Activated naive CD4-positive, alpha-beta T cell treated with anti-CD3 and anti-CD28 coated beads for 36 hours (primary cell): ENCODE results near the gene PRSS50. TPM values are rescaled to one million over a fixed set of nuclear protein-coding genes. Genes with fewer than 3 reads are reported as not detected.

Experiments
- CTCF ChIA-PET: fragments of 350-600 bp; sonication (Branson Sonifier 250); formaldehyde crosslinking; loops from one replicate; lab custom pipeline; 2021; ENCODE audit warnings: antibody characterized with exemption; lab: Charles Lee
- DNase-seq: peaks from one replicate; pipeline ENCODE4 v3.0.0-alpha.2; 2020
- H3K27ac Mint-ChIP-seq: one replicate; pipeline ENCODE4 v1.8.0; 2021; ENCODE audit warnings: mild to moderate bottlenecking, mixed read lengths
- H3K27me3 Mint-ChIP-seq: one replicate; pipeline ENCODE4 v1.8.0; 2021; ENCODE audit warnings: low read depth, mixed read lengths
- H3K36me3 Mint-ChIP-seq: one replicate; pipeline ENCODE4 v1.8.0; 2021; ENCODE audit warnings: low read depth, mixed read lengths
- H3K4me1 Mint-ChIP-seq: one replicate; pipeline ENCODE4 v1.8.0; 2021; ENCODE audit warnings: low read depth, mixed read lengths
- H3K4me3 Mint-ChIP-seq: one replicate; pipeline ENCODE4 v1.8.0; 2021; ENCODE audit warnings: mild to moderate bottlenecking, moderate library complexity, mixed read lengths
- H3K9me3 Mint-ChIP-seq: one replicate; pipeline ENCODE4 v1.8.0; 2021; ENCODE audit warnings: mixed read lengths
- intact Hi-C: fragments of 100-400 bp; cut with micrococcal nuclease; formaldehyde crosslinking; loops from one replicate; pipeline ENCODE4 v1.15.1; 2023
- total RNA-seq, 2 experiments: library from RNA; stranded (reverse); gene quantifications; one replicate each; pipeline ENCODE4 v1.2.3, GENCODE V29; 2021

Gene PRSS50
- total RNA-seq, 2 experiments from 2014 or later: not detected

DNA sequence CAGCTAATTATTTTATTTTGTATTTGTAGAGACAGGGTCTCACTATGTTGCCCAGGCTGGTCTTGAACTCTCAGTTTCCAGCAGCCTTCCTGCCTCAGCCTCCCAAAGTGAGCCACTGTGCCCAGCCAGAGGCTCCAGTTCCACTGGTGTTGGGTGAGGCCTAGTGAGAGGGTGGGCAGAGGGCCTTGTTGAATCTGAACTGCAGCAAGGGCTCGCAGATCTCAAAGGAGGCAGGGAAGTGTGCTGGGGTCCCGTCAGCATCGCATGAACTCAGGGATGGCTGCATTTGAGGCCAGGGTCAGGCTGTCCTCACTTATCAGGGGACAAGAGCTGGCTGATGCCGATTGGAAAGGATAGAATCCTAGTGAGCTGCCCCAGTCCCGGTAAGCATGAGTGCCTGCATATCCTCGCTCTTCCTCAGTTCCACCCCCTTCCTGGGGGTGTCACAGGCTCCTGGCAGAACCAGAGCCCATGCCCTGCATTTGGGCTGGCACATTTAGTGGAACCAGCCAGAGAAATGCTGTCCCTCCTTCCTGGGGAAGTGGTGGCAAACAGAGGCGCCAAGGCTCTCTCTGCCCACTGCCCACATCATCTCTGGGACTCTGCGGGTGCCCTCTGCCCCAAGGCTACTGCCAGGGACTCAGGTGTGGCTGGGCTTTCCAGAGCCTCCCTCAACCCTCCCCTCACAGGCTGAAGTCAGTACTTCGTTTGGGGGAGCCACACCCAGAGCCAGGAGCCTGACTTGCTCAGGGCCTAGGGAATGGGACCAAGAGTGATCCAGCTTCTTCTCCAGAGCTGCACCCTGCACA, 48.3 kb downstream of the PRSS50 start:
- H3K27me3 Mint-ChIP-seq: no peaks in the 10 kb centered on the region
- H3K27ac Mint-ChIP-seq: no peak overlapping the region
- DNase-seq: no peak
- no peak overlapping the region for H3K4me3 Mint-ChIP-seq
- CTCF ChIA-PET: no interaction called here
- H3K4me1 Mint-ChIP-seq: no peaks in the 10 kb centered on the region
- no peaks in the 10 kb centered on the region for H3K9me3 Mint-ChIP-seq
- peaks cover 5% of the 10 kb centered on the region for H3K36me3 Mint-ChIP-seq
- intact Hi-C loops: no loop called here

DNA sequence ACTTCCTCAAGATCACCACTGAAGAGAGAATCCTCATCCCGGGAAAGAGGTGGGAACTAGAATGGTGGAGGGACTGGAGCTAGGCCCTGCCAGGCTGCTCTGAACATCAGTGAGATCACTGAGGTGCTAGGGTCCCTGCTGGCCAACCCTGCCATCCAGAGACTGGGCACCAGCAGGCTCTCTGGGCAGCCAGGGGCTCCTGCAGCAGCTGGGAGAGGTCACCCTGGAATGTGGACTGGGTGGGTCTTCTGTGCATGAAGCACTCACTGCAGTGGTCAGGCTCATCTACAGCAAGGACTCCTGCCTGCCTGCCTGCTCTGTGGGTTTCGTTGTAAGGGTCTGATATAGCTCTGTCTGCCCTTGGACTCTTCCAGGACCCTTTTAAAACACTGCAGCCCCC, 49.1 kb downstream of the PRSS50 start:
- intact Hi-C loops: no loop called here
- no peak for DNase-seq
- Mint-ChIP-seq H3K27me3 (no peaks in the 10 kb centered on the region), H3K4me3 (no peak overlapping the region), H3K9me3 (no peaks in the 10 kb centered on the region), H3K27ac (no peak overlapping the region), H3K36me3 (peaks cover 2% of the 10 kb centered on the region), H3K4me1 (no peaks in the 10 kb centered on the region)
- CTCF ChIA-PET: no interaction called here

- CTCF ChIA-PET: no interaction called here
Observed at GRCh38 chr3:46668116-46668515, 49.6 kb downstream of the PRSS50 start.

DNA sequence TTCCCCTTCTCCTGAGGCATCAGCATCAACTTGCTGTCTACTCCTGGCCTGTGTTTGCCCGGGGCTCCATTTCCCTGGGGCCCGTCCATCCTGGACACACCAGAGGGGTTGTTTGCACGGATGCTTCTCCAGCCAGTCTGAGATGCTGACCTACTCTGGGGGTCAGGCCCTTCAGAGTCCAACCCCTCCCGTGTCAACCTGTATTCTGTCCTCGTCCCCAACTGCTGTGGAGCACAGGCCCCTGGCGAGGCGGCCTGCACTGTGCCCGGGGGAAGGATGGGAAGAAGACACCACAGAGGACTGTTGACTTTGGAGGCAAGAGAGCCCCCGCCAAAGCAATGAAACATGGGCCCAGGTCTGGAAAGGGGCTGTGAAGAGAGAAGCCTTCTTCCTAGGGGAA, 50.0 kb downstream of the PRSS50 start:
- no peaks in the 10 kb centered on the region for H3K27me3 Mint-ChIP-seq
- DNase-seq: no peak
- H3K4me3 Mint-ChIP-seq: no peak overlapping the region
- intact Hi-C loops: no loop called here
- H3K36me3 Mint-ChIP-seq: no peaks in the 10 kb centered on the region
- H3K4me1 Mint-ChIP-seq: no peaks in the 10 kb centered on the region
- CTCF ChIA-PET: no interaction called here
- H3K9me3 Mint-ChIP-seq: no peaks in the 10 kb centered on the region
- H3K27ac Mint-ChIP-seq: no peak overlapping the region

More at GRCh38 chr3:46668116-46668515, 49.6 kb downstream of the PRSS50 start:
- no peak overlapping the region for H3K4me3 Mint-ChIP-seq
- DNase-seq: no peak
- no peak overlapping the region for H3K27ac Mint-ChIP-seq
- no peaks in the 10 kb centered on the region for H3K9me3 Mint-ChIP-seq
- H3K4me1 Mint-ChIP-seq: no peaks in the 10 kb centered on the region
- no peaks in the 10 kb centered on the region for H3K36me3 Mint-ChIP-seq
- intact Hi-C loops: no loop called here
- H3K27me3 Mint-ChIP-seq: no peaks in the 10 kb centered on the region

DNA sequence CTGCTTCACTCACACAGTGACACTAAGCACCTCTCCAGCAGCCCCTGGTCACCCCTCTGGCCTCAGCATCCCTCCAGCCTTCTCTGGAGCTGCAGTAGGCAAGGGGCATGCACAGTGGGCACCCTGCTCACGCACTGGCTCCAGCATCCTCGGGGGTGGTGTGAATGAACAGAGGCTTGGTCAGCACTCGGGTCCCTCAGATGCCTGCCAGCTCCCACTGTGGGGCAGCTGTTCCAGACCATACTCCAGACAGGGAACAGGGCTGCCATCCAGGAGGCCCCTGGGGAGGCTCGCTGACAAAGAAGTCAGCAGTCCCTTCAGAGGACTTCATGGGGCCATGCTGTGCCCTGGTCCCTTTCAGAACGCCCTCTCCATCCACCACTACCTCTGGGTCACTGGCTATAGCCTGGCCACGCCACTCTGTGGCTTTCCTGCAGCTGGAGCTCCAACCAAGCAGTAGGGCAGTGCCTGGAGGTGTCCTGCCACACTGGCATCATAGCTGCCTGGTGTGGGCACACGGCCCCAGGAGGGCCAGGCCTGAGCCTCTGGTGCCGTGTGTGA, 50.5 kb downstream of the PRSS50 start:
- Mint-ChIP-seq H3K27ac (no peak overlapping the region), H3K27me3 (no peaks in the 10 kb centered on the region), H3K4me1 (no peaks in the 10 kb centered on the region), H3K4me3 (no peak overlapping the region), H3K9me3 (no peaks in the 10 kb centered on the region), H3K36me3 (no peaks in the 10 kb centered on the region)
- intact Hi-C loops: no loop called here
- no peak for DNase-seq
- CTCF ChIA-PET: no interaction called here

DNA sequence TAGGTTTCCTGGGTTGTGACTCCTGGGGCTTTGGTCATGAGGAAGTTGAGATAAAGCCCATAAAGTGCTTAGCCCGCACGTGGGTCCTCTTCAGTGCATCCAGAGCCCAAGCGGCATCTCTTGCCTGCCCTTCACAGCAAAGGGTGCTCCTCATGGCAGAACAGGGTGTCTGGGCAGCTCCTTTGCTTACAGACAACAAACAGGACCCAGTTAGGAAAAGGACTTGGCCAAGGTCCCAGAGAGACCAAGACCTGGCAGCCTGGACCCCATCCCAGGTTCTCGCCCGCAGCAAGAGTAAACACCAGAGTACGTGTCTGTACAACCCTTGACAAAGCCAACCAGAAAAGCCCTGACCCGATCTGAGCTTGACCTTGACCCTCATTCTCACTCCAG, 51.2 kb downstream of the PRSS50 start:
- Mint-ChIP-seq H3K27ac (no peak overlapping the region), H3K27me3 (no peaks in the 10 kb centered on the region), H3K4me3 (no peak overlapping the region), H3K4me1 (no peaks in the 10 kb centered on the region), H3K36me3 (no peaks in the 10 kb centered on the region), H3K9me3 (no peaks in the 10 kb centered on the region)
- CTCF ChIA-PET: no interaction called here
- intact Hi-C loops: no loop called here
- DNase-seq: no peak

DNA sequence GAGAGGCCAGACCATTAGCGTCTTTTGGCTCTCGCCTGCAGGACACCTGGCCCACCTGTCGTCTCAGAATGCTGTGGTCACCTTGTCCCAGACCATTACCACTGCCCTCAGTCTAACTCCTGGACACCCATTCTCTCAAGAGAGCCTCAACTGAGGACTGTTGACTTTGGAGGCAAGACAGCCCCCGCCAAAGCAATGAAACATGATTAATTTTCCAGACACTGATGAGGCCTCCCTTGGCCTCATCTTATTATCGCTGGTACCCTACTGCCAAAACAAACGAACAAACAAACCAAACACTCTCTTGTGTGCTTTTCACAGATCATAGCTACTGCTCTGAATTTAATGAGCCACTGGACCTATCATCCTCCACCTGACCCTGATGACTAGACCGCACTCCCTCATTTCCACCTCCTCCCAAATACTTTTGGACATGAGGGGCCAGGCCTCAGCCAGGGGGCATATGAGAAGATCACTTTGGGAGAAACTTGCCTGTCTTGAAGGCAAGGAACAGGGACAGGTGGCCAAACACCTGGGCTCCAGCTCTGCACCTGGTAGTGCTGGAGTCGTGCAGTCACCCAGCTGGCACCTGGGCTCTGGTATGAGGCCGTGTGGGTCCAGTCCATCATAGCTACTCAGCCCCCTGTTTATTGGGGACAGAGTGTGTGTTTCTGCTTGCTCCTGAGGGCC, 51.8 kb downstream of the PRSS50 start:
- DNase-seq: no peak
- intact Hi-C loops: no loop called here
- Mint-ChIP-seq H3K4me3 (no peak overlapping the region), H3K27ac (no peak overlapping the region), H3K36me3 (no peaks in the 10 kb centered on the region), H3K9me3 (no peaks in the 10 kb centered on the region), H3K27me3 (no peaks in the 10 kb centered on the region), H3K4me1 (no peaks in the 10 kb centered on the region)
- CTCF ChIA-PET: no interaction called here

DNA sequence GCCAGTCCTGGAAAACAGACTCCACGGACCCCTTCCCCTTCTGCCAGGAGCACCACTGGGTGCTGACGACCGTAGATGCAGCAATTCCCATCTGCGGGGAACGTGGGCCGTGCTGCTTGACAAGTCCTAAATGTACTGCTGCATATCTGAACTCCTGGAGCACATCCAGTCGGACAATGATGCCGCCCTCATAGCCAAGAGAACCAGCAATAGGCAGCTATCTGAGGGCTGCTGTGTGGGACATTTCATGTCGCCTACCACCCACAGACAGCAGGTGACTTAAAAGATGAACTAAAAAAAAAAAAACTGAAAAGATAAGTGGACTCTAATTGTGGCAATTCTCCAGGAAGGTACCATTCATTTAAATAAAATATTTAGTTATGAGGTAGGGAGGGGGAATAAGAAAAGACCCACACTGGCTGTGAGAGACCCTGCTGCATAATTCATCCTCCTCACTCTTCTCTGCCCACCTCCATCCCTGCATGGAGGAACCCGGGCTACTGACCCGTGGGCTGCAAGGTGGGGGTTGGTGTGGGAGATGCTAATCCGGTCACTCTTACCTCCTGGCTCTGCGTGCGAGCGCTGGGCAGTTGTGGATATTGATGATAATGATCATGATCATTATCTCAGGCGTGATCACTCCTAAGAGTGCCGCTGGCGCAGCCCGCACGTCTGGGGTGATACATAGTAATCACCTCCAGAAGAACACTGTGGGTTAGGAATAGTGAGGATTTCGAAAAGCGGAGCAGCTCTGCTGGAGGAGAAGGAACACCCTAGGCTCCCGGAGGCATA, 52.5 kb downstream of the PRSS50 start:
- Mint-ChIP-seq H3K27me3 (no peaks in the 10 kb centered on the region), H3K9me3 (no peaks in the 10 kb centered on the region), H3K27ac (no peak overlapping the region), H3K36me3 (no peaks in the 10 kb centered on the region), H3K4me1 (no peaks in the 10 kb centered on the region), H3K4me3 (no peak overlapping the region)
- intact Hi-C loops: no loop called here
- CTCF ChIA-PET: interaction anchor here (1.4 kb wide), 1 partner anchor 35 kb away, joined by 4 read pairs; no protein-coding TSS in a partner anchor
- no peak for DNase-seq

GRCh38 chr3:46664188-46664970, 53.3 kb downstream of the PRSS50 start:
- no peaks in the 10 kb centered on the region for H3K9me3 Mint-ChIP-seq
- no peak for DNase-seq
- no peaks in the 10 kb centered on the region for H3K27me3 Mint-ChIP-seq
- intact Hi-C loops: no loop called here
- CTCF ChIA-PET: interaction anchor here (1.4 kb wide), 1 partner anchor 35 kb away, joined by 4 read pairs; no protein-coding TSS in a partner anchor
- H3K4me1 Mint-ChIP-seq: no peaks in the 10 kb centered on the region
- no peaks in the 10 kb centered on the region for H3K36me3 Mint-ChIP-seq
- H3K4me3 Mint-ChIP-seq: no peak overlapping the region
- H3K27ac Mint-ChIP-seq: no peak overlapping the region

DNA sequence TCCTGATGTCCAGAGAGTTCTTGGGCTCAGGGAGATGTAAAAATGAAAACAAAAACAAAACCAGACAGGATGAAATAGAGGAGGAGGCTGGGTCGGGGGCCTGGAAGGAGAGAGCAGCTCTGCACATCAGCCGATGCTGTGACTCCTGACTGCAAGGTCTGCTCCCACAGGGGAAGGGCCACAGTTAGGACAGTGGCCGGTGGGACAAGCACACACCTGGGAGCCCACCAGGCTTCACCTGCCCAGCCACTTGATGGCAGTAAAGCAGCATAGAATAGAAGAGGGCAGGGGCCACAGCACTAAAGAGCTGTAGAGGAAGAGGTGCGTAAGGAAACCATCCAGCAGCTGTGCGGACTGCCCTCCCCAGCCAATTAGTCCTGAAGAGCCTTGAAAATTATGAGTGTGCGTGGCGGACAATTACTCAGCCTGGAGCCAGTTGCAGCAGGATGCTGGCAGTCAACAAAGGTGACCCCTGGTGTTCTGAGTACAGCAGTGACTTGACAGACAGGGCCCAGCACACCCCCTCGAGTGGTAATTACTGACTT, 54.0 kb downstream of the PRSS50 start:
- CTCF ChIA-PET: interaction anchor here (1.4 kb wide), 1 partner anchor 34 kb away, joined by 4 read pairs; no protein-coding TSS in a partner anchor
- no peak for DNase-seq
- no peaks in the 10 kb centered on the region for H3K36me3 Mint-ChIP-seq
- no peaks in the 10 kb centered on the region for H3K9me3 Mint-ChIP-seq
- H3K4me1 Mint-ChIP-seq: no peaks in the 10 kb centered on the region
- intact Hi-C loops: loop anchor here (1.0 kb wide), 1 partner anchor 232 kb away; no protein-coding TSS in a partner anchor
- H3K27me3 Mint-ChIP-seq: no peaks in the 10 kb centered on the region
- H3K27ac Mint-ChIP-seq: no peak overlapping the region
- no peak overlapping the region for H3K4me3 Mint-ChIP-seq

GRCh38 chr3:46662771-46663551, 54.7 kb downstream of the PRSS50 start:
- no peaks in the 10 kb centered on the region for H3K9me3 Mint-ChIP-seq
- H3K27ac Mint-ChIP-seq: no peak overlapping the region
- intact Hi-C loops: loop anchor here (1.0 kb wide), 1 partner anchor 232 kb away; no protein-coding TSS in a partner anchor
- CTCF ChIA-PET: no interaction called here
- H3K27me3 Mint-ChIP-seq: no peaks in the 10 kb centered on the region
- no peak for DNase-seq
- no peaks in the 10 kb centered on the region for H3K36me3 Mint-ChIP-seq
- no peaks in the 10 kb centered on the region for H3K4me1 Mint-ChIP-seq
- no peak overlapping the region for H3K4me3 Mint-ChIP-seq
